Transverse colon (tissue), 4 donors: Measurements from ENCODE around the gene FAM78B. TPM values are rescaled to one million over a fixed set of nuclear protein-coding genes. Genes with fewer than 3 reads are reported as not detected.

Source experiments
- DNase-seq: peaks from one replicate; pipeline ENCODE4 v3.0.0-alpha.2; 2019
- H3K27ac ChIP-seq, 4 donors: fragments of 200-600 bp; sonication (generic); 2 replicates each; pipeline ENCODE4 v1.5.1; 2016 to 2018; ENCODE audit warnings: inconsistent platforms in 4 of 4
- H3K27me3 ChIP-seq: fragments of 200-600 bp; sonication (generic); 2 replicates; pipeline ENCODE4 v1.5.1; 2017; ENCODE audit warnings: inconsistent platforms
- H3K36me3 ChIP-seq, 4 donors: fragments of 200-600 bp; sonication (generic); 2 replicates each; pipeline ENCODE4 v1.5.1; 2017 to 2019; ENCODE audit warnings: inconsistent platforms in 4 of 4
- H3K4me1 ChIP-seq, 4 donors: fragments of 200-600 bp; sonication (generic); 2 replicates each; pipeline ENCODE4 v1.5.1; 2017 to 2020; ENCODE audit warnings: inconsistent platforms in 4 of 4
- H3K4me3 ChIP-seq, 4 donors: fragments of 200-600 bp; sonication (generic); 1 replicate in 1 of 4; 2 replicates in 3 of 4; pipeline versions ENCODE4 v1.5.1 to v1.6.1; 2017 to 2019; ENCODE audit warnings: inconsistent platforms in 4 of 4
- H3K9me3 ChIP-seq, 2 donors: fragments of 200-600 bp; sonication (generic); 2 replicates each; pipeline ENCODE4 v1.5.1; 2017 to 2019; ENCODE audit warnings: inconsistent platforms in 2 of 2
- CTCF ChIP-seq, 5 experiments: fragments of 200-600 bp in 3 of 5; fragments of 450-650 bp in 2 of 5; sonication (generic) in 3 of 5; IDR thresholded peaks; 1 replicate in 2 of 5; 2 replicates in 3 of 5; pipeline ENCODE4 v1.5.1; 2016 to 2017; ENCODE audit warnings: antibody characterized with exemption in 5 of 5, inconsistent platforms in 3 of 5, mild to moderate bottlenecking in 2 of 5, moderate library complexity in 1 of 5
- EP300 ChIP-seq: sonication (generic); formaldehyde crosslinking; IDR thresholded peaks from one replicate; pipeline ENCODE4 v1.6.1; 2017; ENCODE audit warnings: antibody characterized with exemption, low read depth
- POLR2A ChIP-seq: fragments of 450-650 bp; IDR thresholded peaks from one replicate; pipeline ENCODE4 v1.6.1; 2016; ENCODE audit warnings: antibody characterized with exemption, mild to moderate bottlenecking, moderate library complexity
- POLR2AphosphoS5 ChIP-seq, 3 donors: sonication (generic); formaldehyde crosslinking; IDR thresholded peaks; one replicate each; pipeline ENCODE4 v1.6.1; 2016; ENCODE audit warnings: antibody characterized with exemption in 3 of 3
- WGBS, 2 donors: methylation state at CpG; one replicate each; pipeline ENCODE4 v1.1.5; 2018; ENCODE audit warnings: low coverage in 1 of 2; 5-methylcytosine and 5-hydroxymethylcytosine counted together
- in situ Hi-C, 4 donors: fragments of 200-750 bp; cut with MboI; loops; one replicate each; pipeline versions ENCODE4 v1.15.0 to v1.15.1; 2017; ENCODE audit warnings: low sequenced_read_pairs in 3 of 4, low pct_ligation_motif_present in 1 of 4, low pct_unique_long_range_greater_than_20kb in 1 of 4
- intact Hi-C: fragments of 100-400 bp; cut with DNase I; formaldehyde crosslinking; loops from one replicate; pipeline ENCODE4 v1.15.1; 2023; ENCODE audit warnings: low total_unique reads
- total RNA-seq, 4 donors: library from RNA; depleted of rRNA; stranded (reverse); fragments of >200 nt; gene quantifications; one replicate each; pipeline ENCODE4 v1.1.0, GENCODE V29; 2016

Gene FAM78B
- total RNA-seq, 4 donors from 2014 or later: 0.40 to 5.2 (median 0.80) TPM

- no peaks in the 10 kb centered on the region for H3K36me3 ChIP-seq
- WGBS, 2 donors: 84% methylated on average over 1 of the region's 1 CpG; no CpG with 5 or more reads in 1 of the 2 donors
- TF ChIP-seq POLR2AphosphoS5 (IDR thresholded peaks at IDR 0.05) (no peak), POLR2A (no peak), CTCF (IDR thresholded peaks at IDR 0.05) (no peak), EP300 (no peak)
- H3K27me3 ChIP-seq: no peaks in the 10 kb centered on the region
- no peaks in the 10 kb centered on the region for H3K4me1 ChIP-seq
- intact Hi-C loops: no loop called here
- in situ Hi-C loops: no loop called here
- no peaks in the 10 kb centered on the region for H3K9me3 ChIP-seq
- no peak overlapping the region for H3K27ac ChIP-seq
- DNase-seq: no peak
- H3K4me3 ChIP-seq: no peak overlapping the region
Measured at GRCh38 chr1:166113630-166114029, 53.2 kb downstream of the FAM78B start.

- no peaks in the 10 kb centered on the region for H3K4me1 ChIP-seq
Measured at GRCh38 chr1:166113031-166113430, 53.8 kb downstream of the FAM78B start.

GRCh38 chr1:166112425-166112824 is 54.4 kb downstream of the FAM78B start:
- H3K4me1 ChIP-seq: no peaks in the 10 kb centered on the region
- DNase-seq: no peak
- in situ Hi-C loops: no loop called here

More at GRCh38 chr1:166113031-166113430, 53.8 kb downstream of the FAM78B start:
- H3K36me3 ChIP-seq: no peaks in the 10 kb centered on the region
- 83 to 89% methylated on average over 3 of the region's 3 CpGs for WGBS, 2 donors
- no peaks in the 10 kb centered on the region for H3K9me3 ChIP-seq
- no peaks in the 10 kb centered on the region for H3K27me3 ChIP-seq
- H3K4me3 ChIP-seq: no peak overlapping the region
- H3K27ac ChIP-seq: no peak overlapping the region
- TF ChIP-seq POLR2A (no peak), CTCF (IDR thresholded peaks at IDR 0.05) (no peak), EP300 (no peak), POLR2AphosphoS5 (IDR thresholded peaks at IDR 0.05) (no peak)
- in situ Hi-C loops (no loop called here), intact Hi-C loops (no loop called here)
- no peak for DNase-seq

GRCh38 chr1:166111430-166111829 is 55.4 kb downstream of the FAM78B start:
- in situ Hi-C loops: no loop called here
- WGBS, 2 donors: 20 to 57% methylated on average over 1 to 3 of the region's 3 CpGs
- no peak for TF ChIP-seq POLR2A
- no peak for TF ChIP-seq CTCF (IDR thresholded peaks at IDR 0.05)
- TF ChIP-seq POLR2AphosphoS5 (IDR thresholded peaks at IDR 0.05): no peak
- TF ChIP-seq EP300: no peak

More at GRCh38 chr1:166112425-166112824, 54.4 kb downstream of the FAM78B start:
- Histone ChIP-seq H3K4me3 (no peak overlapping the region), H3K9me3 (no peaks in the 10 kb centered on the region), H3K27ac (no peak overlapping the region), H3K27me3 (no peaks in the 10 kb centered on the region), H3K36me3 (no peaks in the 10 kb centered on the region)
- intact Hi-C loops: no loop called here
- 29 to 80% methylated on average over 1 to 2 of the region's 2 CpGs for WGBS, 2 donors
- TF ChIP-seq POLR2A: no peak
- TF ChIP-seq CTCF (IDR thresholded peaks at IDR 0.05): no peak
- TF ChIP-seq POLR2AphosphoS5 (IDR thresholded peaks at IDR 0.05): no peak
- no peak for TF ChIP-seq EP300

More at GRCh38 chr1:166111430-166111829, 55.4 kb downstream of the FAM78B start:
- Histone ChIP-seq H3K27ac (no peak overlapping the region), H3K9me3 (no peaks in the 10 kb centered on the region), H3K4me1 (no peaks in the 10 kb centered on the region), H3K4me3 (no peak overlapping the region), H3K36me3 (no peaks in the 10 kb centered on the region), H3K27me3 (no peaks in the 10 kb centered on the region)
- DNase-seq: no peak
- intact Hi-C loops: no loop called here
